WTC11 (cell line): ENCODE data around the gene SBF2.

Experiments
- CTCF ChIP-seq: fragments of 200-600 bp; IDR thresholded peaks from 2 replicates; pipeline ENCODE4 v1.8.0; 2022; ENCODE audit warnings: antibody characterized with exemption
- KAT7 ChIP-seq: sonication (generic); formaldehyde crosslinking; IDR thresholded peaks from 2 replicates; pipeline ENCODE4 v1.8.1; 2023; ENCODE audit warnings: missing genetic modification reagents, mild to moderate bottlenecking, borderline replicate concordance
- TF ChIP-seq, protein P1 (sequence below): sonication (generic); formaldehyde crosslinking; IDR thresholded peaks from 2 replicates; pipeline ENCODE4 v1.8.1; 2022; ENCODE audit warnings: missing genetic modification reagents, borderline replicate concordance

GRCh38 chr11:9972989-9973388 is 321.0 kb downstream of the SBF2 start:
- TF ChIP-seq CTCF: peak; percentile 40
- TF ChIP-seq, protein P1, sequence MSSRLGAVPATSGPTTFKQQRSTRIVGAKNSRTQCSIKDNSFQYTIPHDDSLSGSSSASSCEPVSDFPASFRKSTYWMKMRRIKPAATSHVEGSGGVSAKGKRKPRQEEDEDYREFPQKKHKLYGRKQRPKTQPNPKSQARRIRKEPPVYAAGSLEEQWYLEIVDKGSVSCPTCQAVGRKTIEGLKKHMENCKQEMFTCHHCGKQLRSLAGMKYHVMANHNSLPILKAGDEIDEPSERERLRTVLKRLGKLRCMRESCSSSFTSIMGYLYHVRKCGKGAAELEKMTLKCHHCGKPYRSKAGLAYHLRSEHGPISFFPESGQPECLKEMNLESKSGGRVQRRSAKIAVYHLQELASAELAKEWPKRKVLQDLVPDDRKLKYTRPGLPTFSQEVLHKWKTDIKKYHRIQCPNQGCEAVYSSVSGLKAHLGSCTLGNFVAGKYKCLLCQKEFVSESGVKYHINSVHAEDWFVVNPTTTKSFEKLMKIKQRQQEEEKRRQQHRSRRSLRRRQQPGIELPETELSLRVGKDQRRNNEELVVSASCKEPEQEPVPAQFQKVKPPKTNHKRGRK (CRISPR knock-in tag): no peak
- TF ChIP-seq KAT7 (CRISPR knock-in tag): no peak
